T-helper 1 cell (primary cell): ENCODE measurements around the gene GAS2L2.

ENCODE experiments used
- DNase-seq, 5 donors: peaks; one replicate each; pipeline ENCODE4 v3.0.0-alpha.2; 2012 to 2020

Gene GAS2L2

DNA sequence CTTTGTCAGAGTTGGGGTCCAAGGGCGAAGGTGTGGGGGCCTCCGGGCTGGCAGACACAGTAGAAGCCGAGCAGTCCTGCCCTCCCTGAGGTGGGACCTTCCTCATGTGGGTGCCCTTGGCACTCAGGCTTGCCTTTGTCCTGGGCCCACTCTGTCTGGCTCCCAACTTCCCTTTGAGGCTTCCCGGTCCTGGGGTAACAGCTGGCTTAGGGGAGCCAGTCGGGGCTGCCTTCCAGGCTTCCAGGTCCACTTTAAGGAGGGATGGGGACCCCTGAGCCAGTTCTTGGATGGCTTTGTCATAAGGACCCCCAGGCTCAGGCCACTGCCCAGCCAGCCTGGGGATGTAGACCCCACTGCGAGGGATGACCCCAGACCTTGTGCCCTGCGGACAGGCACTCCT, 7.8 kb downstream of the GAS2L2 start:
- no peak for DNase-seq

- DNase-seq, result no peak
Measured at GRCh38 chr17:35744830-35745229, 8.2 kb downstream of the GAS2L2 start.

DNA sequence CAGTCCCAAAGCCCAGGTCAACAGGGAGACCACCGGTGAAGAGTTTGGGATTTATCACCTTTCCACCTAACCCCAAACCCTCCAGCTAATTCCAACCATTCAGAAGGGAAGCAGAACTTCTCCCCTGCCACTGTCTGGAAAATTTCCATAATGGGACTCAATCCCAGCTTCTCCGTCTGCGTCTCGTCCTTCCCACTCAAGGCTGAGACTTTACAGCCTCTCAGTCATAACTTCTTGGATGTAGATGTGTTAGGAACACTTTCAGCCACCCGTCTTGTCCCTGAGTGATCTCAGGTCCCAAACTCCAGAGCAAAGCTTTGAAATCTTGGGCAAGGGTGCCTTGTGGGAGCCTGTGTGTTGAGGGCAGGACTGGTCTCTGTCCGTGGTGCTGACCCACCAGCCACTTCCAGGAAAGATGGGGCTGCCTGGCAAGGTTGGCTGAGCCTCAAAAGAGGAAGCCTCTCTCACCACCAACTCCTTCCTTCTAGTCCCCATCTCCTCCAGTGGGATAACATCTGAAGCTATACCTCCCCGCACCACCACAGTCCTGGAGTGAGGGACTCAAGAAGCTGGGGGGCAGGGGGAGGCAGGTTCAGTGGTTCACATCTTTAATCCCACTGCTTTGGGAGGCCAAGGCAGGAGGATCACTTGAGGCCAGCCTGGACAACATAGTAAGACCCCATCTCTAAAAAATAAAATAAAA, 9.3 kb downstream of the GAS2L2 start:
- DNase-seq, result no peak

DNA sequence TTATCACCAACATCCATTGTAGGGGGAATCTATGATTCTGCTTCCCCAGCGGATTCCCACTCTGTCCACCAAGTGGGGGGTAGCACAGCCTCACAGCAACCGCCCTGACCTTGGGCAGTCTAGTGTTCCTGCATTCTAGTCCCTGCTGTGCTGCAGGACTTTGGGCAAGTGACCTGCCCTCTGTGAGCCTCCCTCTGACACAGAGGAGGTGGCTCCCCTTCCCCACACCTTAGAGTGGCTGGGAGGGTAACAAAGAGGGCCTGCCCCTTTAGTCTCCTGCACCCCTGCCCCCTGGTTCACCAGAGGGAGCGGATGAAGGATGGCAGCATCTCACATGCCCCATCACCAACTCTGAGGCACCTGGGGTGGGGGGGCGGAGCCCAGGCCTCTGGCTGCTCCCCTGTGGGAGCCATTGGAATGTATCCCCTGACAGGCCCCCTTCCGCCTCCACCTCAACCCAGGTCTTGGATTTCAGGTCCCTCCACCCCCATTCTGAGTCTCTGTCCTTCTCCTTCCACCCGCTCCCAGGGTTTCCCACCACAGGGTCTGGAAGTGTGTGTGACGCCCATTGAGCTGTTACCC, 10.1 kb downstream of the GAS2L2 start:
- DNase-seq, result no peak

DNA sequence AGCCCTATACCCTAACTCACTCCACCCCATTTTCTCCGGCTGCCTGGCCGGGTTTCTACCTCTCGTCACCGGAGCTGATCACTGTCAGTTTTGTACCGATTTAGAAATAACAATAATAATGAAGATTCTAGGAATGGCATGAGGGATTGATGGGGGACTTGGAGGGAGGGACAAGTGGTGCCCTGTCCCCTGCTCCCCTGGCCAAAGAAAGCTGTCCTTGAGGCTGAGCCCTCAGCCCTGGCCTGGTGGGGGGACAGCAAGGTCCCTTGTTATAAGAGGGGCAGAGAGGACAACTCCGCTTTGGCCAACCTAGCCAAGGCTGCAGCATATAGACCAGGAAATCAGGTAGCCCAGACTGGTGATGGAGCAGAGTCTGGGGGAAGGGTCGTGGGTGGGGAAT, 10.5 kb downstream of the GAS2L2 start:
- no peak for DNase-seq

DNA sequence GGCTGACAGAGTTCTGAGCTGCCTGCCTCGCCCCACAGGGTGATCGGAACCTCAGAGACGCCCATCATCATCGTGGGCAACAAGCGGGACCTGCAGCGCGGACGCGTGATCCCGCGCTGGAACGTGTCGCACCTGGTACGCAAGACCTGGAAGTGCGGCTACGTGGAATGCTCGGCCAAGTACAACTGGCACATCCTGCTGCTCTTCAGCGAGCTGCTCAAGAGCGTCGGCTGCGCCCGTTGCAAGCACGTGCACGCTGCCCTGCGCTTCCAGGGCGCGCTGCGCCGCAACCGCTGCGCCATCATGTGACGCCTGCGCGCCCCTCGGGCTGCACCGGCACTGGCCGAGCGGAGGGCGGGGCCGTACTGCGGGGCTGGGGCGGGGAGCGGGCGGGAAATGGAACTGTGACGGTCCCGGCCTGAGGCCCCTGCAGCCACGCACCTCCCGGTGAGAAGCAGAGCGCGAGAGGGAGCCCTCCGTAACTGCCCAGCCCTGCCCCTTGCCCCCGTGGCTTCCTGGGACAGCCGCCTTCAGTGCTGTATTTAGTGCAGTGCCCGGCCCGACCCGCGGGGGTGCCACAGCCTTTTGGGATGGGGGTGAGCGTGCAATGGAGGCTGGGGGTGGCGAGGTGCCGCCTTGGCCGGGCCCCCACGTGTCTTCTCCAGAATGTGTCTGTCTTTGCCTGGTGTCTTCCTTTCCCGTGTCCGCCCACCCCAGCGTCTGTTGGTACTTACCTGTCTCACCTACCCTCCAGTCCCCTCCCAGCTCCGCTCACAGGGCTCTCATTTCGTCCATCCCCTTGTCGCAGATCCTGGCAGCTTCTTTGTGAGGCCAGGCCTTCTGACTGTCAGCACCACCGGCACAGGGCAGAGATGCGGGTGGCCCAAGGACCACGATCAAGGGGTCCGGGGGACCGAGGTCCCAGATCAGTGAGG, 11.8 kb downstream of the GAS2L2 start:
- DNase-seq, result peak in 1 of 5 donors; percentile 26

- no peak for DNase-seq
Measured at GRCh38 chr17:35740216-35740615, 12.8 kb downstream of the GAS2L2 start.

DNA sequence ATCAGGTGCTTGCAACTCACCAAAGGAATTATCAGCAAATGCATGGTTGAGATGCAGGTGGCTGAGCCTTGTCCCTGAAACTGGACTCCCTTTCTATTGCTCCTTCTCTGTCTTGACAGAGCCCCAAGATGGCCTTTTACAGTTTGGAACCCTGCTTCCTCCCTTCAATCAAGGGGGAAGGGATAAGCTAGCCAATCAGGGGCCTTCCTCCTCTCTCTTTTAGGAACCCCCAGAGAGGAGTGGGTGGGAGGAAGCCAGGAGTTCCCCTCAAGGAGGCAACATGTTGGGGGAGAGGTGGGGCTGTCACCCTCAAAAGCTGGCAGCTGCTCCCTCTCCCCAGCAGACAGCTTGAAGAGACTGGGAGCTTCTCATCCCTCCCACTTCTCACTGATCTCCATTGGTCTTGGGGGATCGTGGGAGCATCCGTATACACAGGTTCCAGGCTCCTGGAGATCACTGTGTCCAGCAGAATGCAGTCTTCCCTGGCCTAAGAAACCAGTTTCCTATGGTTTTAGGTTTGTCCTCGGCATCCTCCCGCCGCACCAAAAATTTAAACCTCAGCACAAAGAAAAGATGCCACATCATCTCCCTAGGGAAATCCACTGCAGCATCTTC, 14.4 kb downstream of the GAS2L2 start:
- DNase-seq, result no peak

DNA sequence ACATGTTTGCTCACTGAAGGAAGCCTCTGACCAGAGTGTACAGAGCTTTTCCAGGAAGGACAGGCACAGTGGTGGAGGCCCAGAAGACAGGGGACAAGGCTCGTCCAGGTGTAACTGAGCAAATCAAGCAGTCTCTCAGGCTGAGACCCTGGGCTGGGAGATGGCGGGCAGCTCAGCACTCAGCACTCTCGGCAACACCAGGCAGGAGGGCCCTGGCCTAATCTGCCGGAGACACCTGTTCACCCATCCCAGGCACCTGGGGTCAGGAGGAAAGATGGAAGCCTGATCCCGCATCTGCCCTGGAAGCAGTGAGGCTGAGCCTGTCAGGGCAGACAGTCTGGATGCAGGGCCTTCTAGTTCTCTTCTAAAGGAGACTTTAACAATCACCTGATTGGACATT, 16.8 kb downstream of the GAS2L2 start:
- DNase-seq, result no peak

DNA sequence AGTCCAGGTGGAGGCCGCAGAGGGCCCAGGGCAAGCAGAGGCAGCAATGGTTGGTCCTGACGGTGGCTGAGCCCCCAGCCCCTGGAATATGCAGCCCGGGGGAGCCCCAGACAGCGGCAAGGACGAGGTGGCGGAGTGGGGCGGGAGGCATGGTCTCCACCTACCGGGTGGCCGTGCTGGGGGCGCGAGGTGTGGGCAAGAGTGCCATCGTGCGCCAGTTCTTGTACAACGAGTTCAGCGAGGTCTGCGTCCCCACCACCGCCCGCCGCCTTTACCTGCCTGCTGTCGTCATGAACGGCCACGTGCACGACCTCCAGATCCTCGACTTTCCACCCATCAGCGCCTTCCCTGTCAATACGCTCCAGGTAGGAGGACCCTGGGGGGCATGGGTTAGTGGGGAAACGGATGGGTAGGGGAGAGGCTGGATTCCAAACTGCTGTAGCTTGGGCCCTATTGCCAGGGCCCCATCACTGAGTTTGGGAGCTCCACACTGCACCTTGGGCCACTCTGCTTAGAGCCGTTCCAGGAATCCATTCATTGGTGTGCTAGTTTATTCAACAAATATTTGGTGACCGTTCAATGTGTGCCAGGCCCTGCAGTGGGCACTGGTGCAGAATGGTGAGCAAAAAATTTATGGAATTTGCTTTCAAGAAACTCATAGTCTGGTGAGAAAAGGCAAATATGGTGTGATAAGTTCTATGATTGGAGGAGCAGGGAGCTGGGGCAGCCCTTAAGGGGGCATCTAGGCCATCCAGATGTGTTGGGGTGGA, 17.8 kb downstream of the GAS2L2 start:
- no peak for DNase-seq

GRCh38 chr17:35734396-35734795, 18.6 kb downstream of the GAS2L2 start:
- DNase-seq, result no peak

- DNase-seq, result no peak
Measured at GRCh38 chr17:35733366-35733765, 19.7 kb downstream of the GAS2L2 start.

- no peak for DNase-seq
Measured at GRCh38 chr17:35732806-35733136, 20.3 kb downstream of the GAS2L2 start.

- no peak for DNase-seq
Measured at GRCh38 chr17:35731917-35732805, 20.9 kb downstream of the GAS2L2 start.

DNA sequence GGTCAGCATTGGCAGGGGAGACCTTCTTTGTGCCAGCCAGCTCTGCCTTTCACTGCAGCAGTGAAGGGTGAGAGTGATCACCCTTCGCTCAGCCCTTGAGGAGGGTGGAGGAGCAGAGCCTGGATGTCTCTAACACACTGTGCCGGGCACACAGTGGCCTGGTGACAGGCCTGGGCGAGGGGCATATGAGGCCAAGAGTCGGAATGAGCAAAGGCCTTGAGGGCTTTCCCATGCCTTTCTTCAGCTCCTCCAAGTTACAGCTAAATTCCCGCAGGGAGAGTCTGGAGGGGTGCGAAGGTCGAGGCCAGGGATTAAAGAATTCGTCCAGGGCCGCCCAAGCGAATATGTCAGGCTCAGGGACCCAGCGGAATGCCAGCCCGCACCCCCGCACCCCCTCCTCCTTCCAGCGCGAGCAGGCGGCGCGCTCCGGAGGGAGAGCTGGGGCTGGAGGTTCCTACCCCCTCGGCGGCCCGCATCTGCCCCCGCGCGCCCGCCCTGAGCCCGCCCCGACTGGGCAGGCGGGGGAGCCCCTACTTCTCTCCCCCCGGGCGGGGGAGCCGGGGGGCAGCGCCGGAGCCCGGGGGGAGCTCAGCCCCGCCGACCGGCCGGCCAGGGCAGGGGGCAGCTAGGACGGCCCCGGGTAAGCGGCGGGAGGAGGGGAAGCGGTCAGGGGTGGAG, 21.7 kb downstream of the GAS2L2 start, which contains the start of gene RASL10B:
TSS of gene RASL10B (plus strand) at position 401 of the 678 bp plus-strand sequence. CDS start 3,546 bp downstream, outside the sequence.
- DNase-seq, result peak in 2 of 5 donors; percentile 21 to 30

- no peak for DNase-seq
Measured at GRCh38 chr17:35730400-35731005, 22.5 kb downstream of the GAS2L2 start.

- DNase-seq, result no peak
Measured at GRCh38 chr17:35729405-35729833, 23.6 kb downstream of the GAS2L2 start.

DNA sequence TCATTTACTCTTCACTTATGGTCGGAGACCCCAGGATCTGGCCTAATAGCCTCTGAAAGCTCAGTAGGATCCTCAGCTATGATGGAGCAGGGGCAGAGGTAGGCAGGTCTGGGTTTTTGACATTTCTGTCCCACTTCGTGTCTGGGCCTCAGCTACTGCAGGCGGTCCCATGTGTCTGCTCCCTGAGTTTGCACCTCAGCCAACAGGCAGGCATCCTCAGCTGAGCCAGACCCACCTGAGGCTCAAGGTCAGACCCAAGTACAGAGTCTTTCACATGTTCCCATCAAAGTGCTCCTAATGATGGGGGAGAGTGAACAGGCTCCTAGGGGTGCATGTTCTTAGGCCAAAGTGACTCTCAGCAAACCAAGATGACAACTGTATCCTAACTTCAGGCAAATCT, 24.5 kb downstream of the GAS2L2 start:
- DNase-seq, result no peak

DNA sequence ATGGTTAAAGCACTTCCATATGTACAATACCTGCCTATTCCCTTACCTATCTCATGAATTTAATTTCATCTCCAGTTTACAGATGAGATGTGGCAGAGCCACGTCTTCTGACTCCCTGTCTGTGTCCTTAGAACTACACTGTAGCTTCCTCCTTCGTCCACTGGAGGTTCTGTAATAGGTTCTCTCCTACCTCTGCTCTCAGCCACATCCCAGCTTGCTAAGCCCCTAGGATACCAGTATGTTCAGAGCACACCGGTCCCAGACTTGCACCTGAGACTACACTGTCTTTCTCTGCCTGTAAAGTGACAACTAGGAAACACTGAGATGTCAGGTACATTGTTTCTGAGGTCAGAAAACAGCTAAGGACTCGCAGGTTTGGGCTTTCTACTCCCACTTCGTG, 25.4 kb downstream of the GAS2L2 start:
- no peak for DNase-seq

GRCh38 chr17:35726953-35727460, 26.0 kb downstream of the GAS2L2 start:
- no peak for DNase-seq
